B cell (primary cell): Measurements from ENCODE around the gene TRIM6.

ENCODE experiments used
- CTCF ChIP-seq: fragments of 200-600 bp; IDR thresholded peaks from one replicate; pipeline ENCODE4 v1.8.0; 2022; ENCODE audit warnings: antibody characterized with exemption, mild to moderate bottlenecking
- EZH2 ChIP-seq: IDR thresholded peaks from 2 replicates; pipeline ENCODE4 v1.6.1; 2012; ENCODE audit warnings: borderline replicate concordance, low read depth, mild to moderate bottlenecking, moderate library complexity, low read length; ENCODE audit not compliant: insufficient read depth, poor library complexity, severe bottlenecking

- TF ChIP-seq EZH2 (no peak), CTCF (peak; percentile 83)
These were observed 4.0 kb downstream of the TRIM6 start for GRCh38 chr11:5600374-5600851.
